HepG2 (cell line): ENCODE results near the gene PTX4. TPM values are rescaled to one million over a fixed set of nuclear protein-coding genes. Genes with fewer than 3 reads are reported as not detected.

ENCODE experiments used
- ATAC-seq: fragments of 200-7000 bp; cut with Tn5 transposase; 3 replicates; pipeline ENCODE4 v1.9.1; 2020; ENCODE audit warnings: mild to moderate bottlenecking, moderate library complexity
- BruUV-seq: library from RNA; stranded (reverse); fragments of 400-500 nt; replicated peaks from 2 replicates; lab custom pipeline; 2021; lab: Mats Ljungman, UMichigan
- CTCF ChIA-PET: fragments of 300-600 bp; formaldehyde crosslinking; extraction: SDS; loops from one replicate; lab custom pipeline; 2021; ENCODE audit warnings: low total read pairs, inconsistent platforms, low intra/inter-chr PET ratio; lab: Yijun Ruan, JAX
- POLR2A ChIA-PET: fragments of 350-600 bp; sonication (Branson Sonifier 250); formaldehyde crosslinking; loops from one replicate; lab custom pipeline; 2020; ENCODE audit warnings: antibody characterized with exemption, inconsistent platforms; lab: Yijun Ruan, JAX
- DNase-seq: peaks from one replicate; pipeline ENCODE4 v3.0.0-alpha.2; 2015; ENCODE audit warnings: low spot score
- FAIRE-seq: peaks from 3 replicates; lab custom pipeline; 2011; peaks lifted over from hg19 to GRCh38; lab: Jason Lieb, UNC
- H2AFZ ChIP-seq: one replicate; pipeline ENCODE4 v1.6.1; 2011; ENCODE audit warnings: low read length, inconsistent platforms
- H3K27ac ChIP-seq: fragments of 300-600 bp; 3 replicates; pipeline ENCODE4 v1.8.0; 2011; ENCODE audit warnings: mixed run types, mild to moderate bottlenecking, mixed read lengths, low read length, inconsistent platforms; ENCODE audit not compliant: insufficient read depth; ENCODE audit errors: extremely low read length
- H3K27me3 ChIP-seq, 2 experiments: fragments of 200-600 bp in 1 of 2; 2 replicates in 1 of 2; 3 replicates in 1 of 2; pipeline versions ENCODE4 v1.6.0 to v1.8.0; 2011; ENCODE audit warnings: low read length in 2 of 2, mild to moderate bottlenecking in 2 of 2, moderate library complexity in 2 of 2, inconsistent platforms in 1 of 2; ENCODE audit not compliant: insufficient read depth in 2 of 2, control insufficient read depth in 1 of 2
- H3K36me3 ChIP-seq, 2 experiments: fragments of 200-600 bp in 1 of 2; replicated peaks in 1 of 2; 2 replicates in 1 of 2; 3 replicates in 1 of 2; pipeline versions ENCODE4 v1.5.1 to v1.8.0; 2011; ENCODE audit warnings: low read length in 2 of 2, inconsistent platforms in 1 of 2; ENCODE audit not compliant: insufficient read depth in 2 of 2, control insufficient read depth in 1 of 2
- H3K4me1 ChIP-seq: 2 replicates; pipeline ENCODE4 v1.5.1; 2012; ENCODE audit warnings: low read length, inconsistent platforms; ENCODE audit not compliant: insufficient read depth
- H3K4me2 ChIP-seq: 2 replicates; pipeline ENCODE4 v1.6.0; 2011; ENCODE audit warnings: low read depth, low read length, inconsistent platforms
- H3K4me3 ChIP-seq, 3 experiments: fragments of 200-600 bp in 1 of 3; sonication (generic), shearing (Covaris generic) in 1 of 3; replicated peaks in 1 of 3; 2 replicates each; pipeline ENCODE4 v1.5.1; 2011 to 2016; ENCODE audit warnings: low read length in 3 of 3, inconsistent platforms in 2 of 3, low read depth in 2 of 3, mild to moderate bottlenecking in 2 of 3, control low read depth in 1 of 3, mixed read lengths in 1 of 3; ENCODE audit not compliant: insufficient read depth in 1 of 3
- H3K79me2 ChIP-seq: one replicate; pipeline ENCODE4 v1.6.1; 2011; ENCODE audit warnings: low read length, inconsistent platforms; ENCODE audit not compliant: insufficient read depth
- H3K9ac ChIP-seq: 2 replicates; pipeline ENCODE4 v1.6.0; 2011; ENCODE audit warnings: mild to moderate bottlenecking, low read depth, low read length, inconsistent platforms; ENCODE audit not compliant: insufficient read depth
- H3K9me3 ChIP-seq: 2 replicates; pipeline ENCODE4 v1.5.1; 2012; ENCODE audit warnings: mild to moderate bottlenecking, low read length
- H4K20me1 ChIP-seq: 2 replicates; pipeline ENCODE4 v1.6.0; 2011; ENCODE audit warnings: inconsistent platforms, mild to moderate bottlenecking, low read length, moderate library complexity; ENCODE audit not compliant: insufficient read depth
- AGO2 ChIP-seq: fragments of 200-400 bp; formaldehyde crosslinking; optimal IDR thresholded peaks from 2 replicates; pipeline ENCODE3; 2017; ENCODE audit warnings: mild to moderate bottlenecking, low read depth, low read length, moderate library complexity
- FOXP1 ChIP-seq, 2 experiments: fragments of 450-650 bp in 1 of 2; IDR thresholded peaks; 2 replicates each; pipeline ENCODE4 v1.6.1; 2017 to 2018; ENCODE audit warnings: antibody characterized with exemption in 1 of 2
- IKZF1 ChIP-seq: fragments of 450-650 bp; IDR thresholded peaks from 2 replicates; pipeline ENCODE4 v1.7.1; 2016
- whole genome bisulfite sequencing: methylation state at CpG from one replicate; pipeline ENCODE4 v1.1.6; 2017; ENCODE audit warnings: low lambda C conversion rate; 5-methylcytosine and 5-hydroxymethylcytosine counted together
- in situ Hi-C: cut with HindIII; loops from 2 replicates; pipeline ENCODE4 v1.10.0; 2017; ENCODE audit warnings: low pct_unique_long_range_greater_than_20kb; ENCODE audit not compliant: extremely low pct_ligation_motif_present
- intact Hi-C: fragments of 100-400 bp; cut with micrococcal nuclease; formaldehyde crosslinking; loops from one replicate; pipeline ENCODE4 v1.10.0; 2022; ENCODE audit not compliant: unreplicated experiment
- polyA plus RNA-seq, 8 experiments: library from polyadenylated mRNA; depleted of rRNA in 3 of 8; stranded (reverse) in 7 of 8; unstranded in 1 of 8; fragments of >200 nt; fragmentation: Illumina TruSeq in 4 of 8; extraction: Trizol in 4 of 8; gene quantifications; 2 replicates each; pipeline versions ENCODE4 v1.2.1 to v1.2.3, GENCODE V29; 2011 to 2016; ENCODE audit warnings: low read depth in 4 of 8, missing spikeins in 1 of 8, mixed read lengths in 1 of 8; ENCODE audit not compliant: insufficient read depth in 1 of 8
- total RNA-seq, 5 experiments: library from RNA; depleted of rRNA; stranded (reverse); fragments of >200 nt; fragmentation: Illumina TruSeq; extraction: Trizol; gene quantifications; 2 replicates each; pipeline ENCODE4 v1.2.3, GENCODE V29; 2016; ENCODE audit warnings: low read depth in 1 of 5
- TF ChIP-seq, protein P1 (sequence below): sonication (generic); formaldehyde crosslinking; IDR thresholded peaks from 2 replicates; pipeline ENCODE4 v1.4.0; 2020; ENCODE audit warnings: missing genetic modification reagents
- TF ChIP-seq, protein P2 (sequence below): sonication (generic); formaldehyde crosslinking; IDR thresholded peaks from 2 replicates; pipeline ENCODE4 v1.5.1; 2020; ENCODE audit warnings: mild to moderate bottlenecking, missing genetic modification reagents

Gene PTX4
- total and polyA plus RNA-seq, 2 of the 13 experiments (the other 11 are each of a cell fraction or from before 2014, with no cell fraction given): 0.04 TPM; not detected in 1

DNA sequence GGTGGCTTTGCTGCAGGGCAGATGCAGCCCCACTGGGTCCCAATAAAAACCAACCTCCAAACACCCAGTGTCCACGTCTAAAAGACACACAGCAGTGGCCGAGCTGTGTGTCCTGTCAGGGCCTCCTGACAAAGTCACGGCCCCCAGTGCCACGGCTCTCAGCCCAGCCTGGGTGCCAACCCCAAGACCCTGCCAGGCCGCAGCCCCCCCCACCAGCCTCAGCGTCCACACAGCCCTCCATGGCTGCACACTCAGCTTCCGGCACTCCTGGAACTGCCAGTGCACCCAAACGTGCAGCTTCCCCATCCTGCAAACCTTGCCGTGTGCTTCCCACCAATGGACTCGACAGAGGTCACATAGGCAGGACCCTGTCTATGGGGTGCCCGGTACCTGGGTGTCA, 40.8 kb downstream of the PTX4 start:
- intact Hi-C loops: no loop called here
- H3K9ac ChIP-seq: no peak overlapping the region
- in situ Hi-C loops: no loop called here
- H3K4me3 ChIP-seq: no peak overlapping the region
- DNase-seq (no peak), FAIRE-seq (no peak), ATAC-seq (no peak)
- H3K36me3 ChIP-seq: peaks cover 4% of the 10 kb centered on the region in 2 experiments; a peak in 2 of 5 replicates
- peak; percentile 8 for TF ChIP-seq AGO2
- no peak for TF ChIP-seq IKZF1
- H4K20me1 ChIP-seq: no peaks in the 10 kb centered on the region
- no peak overlapping the region for H3K4me2 ChIP-seq
- no peaks in the 10 kb centered on the region; a peak in 1 of 5 replicates for H3K27me3 ChIP-seq
- ChIA-PET CTCF (no interaction called here), POLR2A (no interaction called here)
- 94% methylated on average over 6 of the region's 11 CpGs for WGBS
- no peaks in the 10 kb centered on the region for H3K4me1 ChIP-seq
- BruUV-seq: no TSS peak
- no peaks in the 10 kb centered on the region for H3K79me2 ChIP-seq
- no peak overlapping the region for H2AFZ ChIP-seq
- no peaks in the 10 kb centered on the region for H3K9me3 ChIP-seq
- H3K27ac ChIP-seq: no peak overlapping the region

DNA sequence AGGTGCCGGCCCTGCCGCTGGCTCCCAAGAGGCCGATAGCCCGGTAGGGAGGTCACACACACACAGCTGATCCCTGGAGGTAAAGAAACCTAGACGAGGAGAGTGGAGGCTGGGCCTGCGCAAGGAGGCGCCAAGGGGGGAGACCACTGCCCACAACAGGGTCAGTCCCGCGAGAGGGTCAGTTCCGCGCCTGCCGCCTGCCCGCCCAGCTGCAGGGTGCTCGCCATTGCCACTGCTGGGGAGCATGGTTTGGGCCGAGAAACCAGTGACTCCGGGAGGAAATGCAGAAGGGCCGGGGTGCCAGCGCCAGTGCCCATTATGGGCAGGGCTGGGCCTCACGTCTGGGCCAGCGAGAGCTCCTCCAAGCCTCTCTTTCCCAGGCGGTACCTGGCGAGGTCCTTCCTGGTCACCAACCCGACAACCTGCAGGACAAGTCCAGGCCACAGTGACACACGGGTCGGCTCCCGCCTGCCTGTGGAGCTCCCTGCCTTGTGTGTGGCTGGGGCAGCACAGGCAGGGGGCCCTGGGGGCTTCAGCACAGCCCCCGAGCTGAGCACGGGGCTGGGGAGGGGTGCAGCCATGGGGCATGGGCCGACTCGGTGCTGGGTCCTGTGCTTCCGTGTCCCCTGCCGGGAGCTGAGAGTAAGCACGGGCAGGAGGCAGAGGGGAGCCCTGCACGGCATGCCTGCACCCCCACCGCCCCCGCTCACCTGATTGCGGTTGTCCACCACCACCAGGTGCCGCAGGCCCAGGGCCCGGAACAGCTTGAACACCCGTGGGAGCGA, 42.3 kb downstream of the PTX4 start:
- Histone ChIP-seq H3K9ac (no peak overlapping the region), H4K20me1 (no peaks in the 10 kb centered on the region), H3K4me3 (no peak overlapping the region), H3K9me3 (no peaks in the 10 kb centered on the region), H3K4me2 (no peak overlapping the region), H3K27me3 (peaks cover 0 to 1% of the 10 kb centered on the region in 2 experiments; a peak in 3 of 5 replicates), H2AFZ (no peak overlapping the region), H3K27ac (no peak overlapping the region), H3K4me1 (peaks cover 7% of the 10 kb centered on the region), H3K79me2 (no peaks in the 10 kb centered on the region), H3K36me3 (peaks cover 2 to 4% of the 10 kb centered on the region in 2 experiments; a peak in 2 of 5 replicates)
- no TSS peak for BruUV-seq
- ChIA-PET POLR2A (no interaction called here), CTCF (no interaction called here)
- no peak for DNase-seq
- TF ChIP-seq AGO2: peak; percentile 13
- TF ChIP-seq FOXP1 (IDR thresholded peaks at IDR 0.05): no peak
- TF ChIP-seq FOXP1 (CRISPR knock-in tag; IDR thresholded peaks at IDR 0.05): no peak
- TF ChIP-seq, protein P1, sequence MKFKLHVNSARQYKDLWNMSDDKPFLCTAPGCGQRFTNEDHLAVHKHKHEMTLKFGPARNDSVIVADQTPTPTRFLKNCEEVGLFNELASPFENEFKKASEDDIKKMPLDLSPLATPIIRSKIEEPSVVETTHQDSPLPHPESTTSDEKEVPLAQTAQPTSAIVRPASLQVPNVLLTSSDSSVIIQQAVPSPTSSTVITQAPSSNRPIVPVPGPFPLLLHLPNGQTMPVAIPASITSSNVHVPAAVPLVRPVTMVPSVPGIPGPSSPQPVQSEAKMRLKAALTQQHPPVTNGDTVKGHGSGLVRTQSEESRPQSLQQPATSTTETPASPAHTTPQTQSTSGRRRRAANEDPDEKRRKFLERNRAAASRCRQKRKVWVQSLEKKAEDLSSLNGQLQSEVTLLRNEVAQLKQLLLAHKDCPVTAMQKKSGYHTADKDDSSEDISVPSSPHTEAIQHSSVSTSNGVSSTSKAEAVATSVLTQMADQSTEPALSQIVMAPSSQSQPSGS (CRISPR knock-in tag): no peak
- TF ChIP-seq, protein P2, sequence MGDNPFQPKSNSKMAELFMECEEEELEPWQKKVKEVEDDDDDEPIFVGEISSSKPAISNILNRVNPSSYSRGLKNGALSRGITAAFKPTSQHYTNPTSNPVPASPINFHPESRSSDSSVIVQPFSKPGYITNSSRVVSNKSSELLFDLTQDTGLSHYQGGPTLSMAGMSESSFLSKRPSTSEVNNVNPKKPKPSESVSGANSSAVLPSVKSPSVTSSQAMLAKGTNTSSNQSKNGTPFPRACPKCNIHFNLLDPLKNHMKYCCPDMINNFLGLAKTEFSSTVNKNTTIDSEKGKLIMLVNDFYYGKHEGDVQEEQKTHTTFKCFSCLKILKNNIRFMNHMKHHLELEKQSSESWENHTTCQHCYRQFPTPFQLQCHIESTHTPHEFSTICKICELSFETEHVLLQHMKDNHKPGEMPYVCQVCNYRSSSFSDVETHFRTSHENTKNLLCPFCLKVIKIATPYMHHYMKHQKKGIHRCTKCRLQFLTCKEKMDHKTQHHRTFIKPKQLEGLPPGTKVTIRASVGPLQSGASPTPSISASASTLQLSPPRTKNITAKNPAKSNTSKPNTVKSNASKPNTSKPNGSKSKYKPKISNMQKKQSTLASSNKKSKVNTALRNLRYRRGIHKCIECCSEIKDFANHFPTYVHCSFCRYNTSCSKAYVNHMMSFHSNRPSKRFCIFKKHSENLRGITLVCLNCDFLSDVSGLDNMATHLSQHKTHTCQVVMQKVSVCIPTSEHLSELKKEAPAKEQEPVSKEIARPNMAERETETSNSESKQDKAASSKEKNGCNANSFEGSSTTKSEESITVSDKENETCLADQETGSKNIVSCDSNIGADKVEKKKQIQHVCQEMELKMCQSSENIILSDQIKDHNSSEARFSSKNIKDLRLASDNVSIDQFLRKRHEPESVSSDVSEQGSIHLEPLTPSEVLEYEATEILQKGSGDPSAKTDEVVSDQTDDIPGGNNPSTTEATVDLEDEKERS (CRISPR knock-in tag): no peak
- WGBS: over 99% methylated on average over 15 of the region's 41 CpGs
- ATAC-seq: no peak
- in situ Hi-C loops (no loop called here), intact Hi-C loops (no loop called here)
- no peak for FAIRE-seq
